Uterus (tissue), 4 donors: ENCODE results near the gene NAA10. TPM values are rescaled to one million over a fixed set of nuclear protein-coding genes. Genes with fewer than 3 reads are reported as not detected.

Experiments
- DNase-seq, 2 donors: peaks; one replicate each; pipeline ENCODE4 v3.0.0-alpha.2; 2019 to 2020
- H3K27ac ChIP-seq, 2 donors: fragments of 200-600 bp; sonication (generic); 1 replicate in 1 of 2; 2 replicates in 1 of 2; pipeline ENCODE4 v1.5.1; 2016 to 2018
- H3K27me3 ChIP-seq, 2 donors: fragments of 200-600 bp; sonication (generic); one replicate each; pipeline ENCODE4 v1.5.1; 2018 to 2019; ENCODE audit warnings: control low read depth in 1 of 2
- H3K36me3 ChIP-seq, 2 donors: fragments of 200-600 bp; sonication (generic); one replicate each; pipeline ENCODE4 v1.5.1; 2019; ENCODE audit warnings: control low read depth in 1 of 2
- H3K4me1 ChIP-seq, 2 donors: fragments of 200-600 bp; sonication (generic); one replicate each; pipeline ENCODE4 v1.5.1; 2018 to 2019; ENCODE audit warnings: control low read depth in 1 of 2
- H3K4me3 ChIP-seq, 2 donors: fragments of 200-600 bp; sonication (generic); 1 replicate in 1 of 2; 2 replicates in 1 of 2; pipeline ENCODE4 v1.5.1; 2018 to 2019; ENCODE audit warnings: mild to moderate bottlenecking in 1 of 2
- H3K9me3 ChIP-seq, 2 donors: fragments of 200-600 bp; sonication (generic); one replicate each; pipeline ENCODE4 v1.5.1; 2019; ENCODE audit warnings: control low read depth in 1 of 2
- CTCF ChIP-seq, 4 experiments: fragments of 200-600 bp in 2 of 4; fragments of 450-650 bp in 2 of 4; sonication (generic) in 2 of 4; IDR thresholded peaks; one replicate each; pipeline ENCODE4 v1.5.1; 2016 to 2019; ENCODE audit warnings: antibody characterized with exemption in 4 of 4, mild to moderate bottlenecking in 2 of 4, moderate library complexity in 1 of 4
- POLR2A ChIP-seq, 2 donors: fragments of 450-650 bp; IDR thresholded peaks; one replicate each; pipeline ENCODE4 v1.6.1; 2016; ENCODE audit warnings: antibody characterized with exemption in 2 of 2, mild to moderate bottlenecking in 1 of 2, moderate library complexity in 1 of 2
- intact Hi-C: fragments of 100-400 bp; cut with DNase I; formaldehyde crosslinking; loops from one replicate; pipeline ENCODE4 v1.15.1; 2023; ENCODE audit warnings: low total_unique reads
- total RNA-seq, 4 donors: library from RNA; depleted of rRNA in 3 of 4; stranded (reverse); fragments of >200 nt in 3 of 4; gene quantifications; one replicate each; pipeline versions ENCODE4 v1.1.0 to v1.2.4, GENCODE V29; 2014 to 2023
- donor health status: DM: yes; HTN: yes; CAD: no.

The NAA10 gene
- total RNA-seq, 4 donors from 2014 or later, result 37.9 to 198 (median 109) TPM

- Histone ChIP-seq H3K27me3 (no peaks in the 10 kb centered on the region), H3K36me3 (no peaks in the 10 kb centered on the region), H3K27ac (no peak overlapping the region), H3K4me3 (no peak overlapping the region), H3K4me1 (no peaks in the 10 kb centered on the region), H3K9me3 (no peaks in the 10 kb centered on the region)
- TF ChIP-seq POLR2A (IDR thresholded peaks at IDR 0.05) (no peak), CTCF (IDR thresholded peaks at IDR 0.05) (no peak)
- DNase-seq, result no peak
- intact Hi-C loops, result no loop called here
Observed at GRCh38 chrX:153939573-153939972, 4.7 kb upstream of the NAA10 start.

GRCh38 chrX:153938226-153938786 lies 3.5 kb upstream of the NAA10 start:
- peaks cover 0 to 5% of the 10 kb centered on the region in 2 donors for H3K4me1 ChIP-seq
- no peak overlapping the region for H3K4me3 ChIP-seq
- H3K27me3 ChIP-seq, result no peaks in the 10 kb centered on the region
- no peaks in the 10 kb centered on the region for H3K36me3 ChIP-seq
- no peaks in the 10 kb centered on the region for H3K9me3 ChIP-seq
- intact Hi-C loops, result no loop called here
- H3K27ac ChIP-seq, result no peak overlapping the region
- no peak for DNase-seq
- TF ChIP-seq CTCF (IDR thresholded peaks at IDR 0.05), result no peak
- no peak for TF ChIP-seq POLR2A (IDR thresholded peaks at IDR 0.05)

- no peaks in the 10 kb centered on the region for H3K36me3 ChIP-seq
- no peak overlapping the region for H3K4me3 ChIP-seq
- no peak for DNase-seq
- TF ChIP-seq CTCF (IDR thresholded peaks at IDR 0.05) (no peak), POLR2A (IDR thresholded peaks at IDR 0.05) (no peak)
- no peak overlapping the region for H3K27ac ChIP-seq
- intact Hi-C loops, result no loop called here
- peaks cover 0 to 5% of the 10 kb centered on the region in 2 donors for H3K4me1 ChIP-seq
- H3K27me3 ChIP-seq, result no peaks in the 10 kb centered on the region
- no peaks in the 10 kb centered on the region for H3K9me3 ChIP-seq
Observed at GRCh38 chrX:153937056-153937455, 2.2 kb upstream of the NAA10 start.

- no peak for DNase-seq
- intact Hi-C loops, result no loop called here
- Histone ChIP-seq H3K27ac (peak overlapping the region in 1 of 2 donors; percentile 65), H3K27me3 (no peaks in the 10 kb centered on the region), H3K4me1 (peaks cover 0 to 5% of the 10 kb centered on the region in 2 donors), H3K36me3 (no peaks in the 10 kb centered on the region), H3K9me3 (no peaks in the 10 kb centered on the region), H3K4me3 (peak overlapping the region; percentile 21 to 44)
- TF ChIP-seq CTCF (IDR thresholded peaks at IDR 0.05) (no peak), POLR2A (IDR thresholded peaks at IDR 0.05) (no peak)
Observed at GRCh38 chrX:153935326-153935851, 552 bp upstream of the NAA10 start.

- H3K4me3 ChIP-seq, result peak overlapping the region; percentile 31 to 82
- no peaks in the 10 kb centered on the region for H3K9me3 ChIP-seq
- intact Hi-C loops, result no loop called here
- TF ChIP-seq POLR2A (IDR thresholded peaks at IDR 0.05), result no peak
- no peak for TF ChIP-seq CTCF (IDR thresholded peaks at IDR 0.05)
- peak overlapping the region in 1 of 2 donors; percentile 47 for H3K27ac ChIP-seq
- no peaks in the 10 kb centered on the region for H3K27me3 ChIP-seq
- DNase-seq, result no peak
- no peaks in the 10 kb centered on the region for H3K36me3 ChIP-seq
- H3K4me1 ChIP-seq, result peaks cover 0 to 5% of the 10 kb centered on the region in 2 donors
Observed at GRCh38 chrX:153934148-153934761, 582 bp downstream of the NAA10 start.
